K562 (cell line): ENCODE measurements around the gene ABCG1. TPM values are rescaled to one million over a fixed set of nuclear protein-coding genes. Genes with fewer than 3 reads are reported as not detected.

Experiments
- ATAC-seq: fragments of 200-7000 bp; cut with Tn5 transposase; 3 replicates; pipeline ENCODE4 v1.9.1; 2020; ENCODE audit warnings: moderate library complexity
- BruUV-seq: library from RNA; stranded (reverse); fragments of 400-500 nt; replicated peaks from 2 replicates; lab custom pipeline; 2021; lab: Mats Ljungman, UMichigan
- CTCF ChIA-PET: fragments of 300-600 bp; formaldehyde crosslinking; extraction: SDS; loops from one replicate; lab custom pipeline; 2021; ENCODE audit warnings: low intra/inter-chr PET ratio; lab: Yijun Ruan, JAX
- POLR2A ChIA-PET: fragments of 300-600, 350-650 bp; sonication (Branson Sonifier 250); formaldehyde crosslinking; extraction: SDS; loops from one replicate; lab custom pipeline; 2021; ENCODE audit warnings: antibody characterized with exemption, inconsistent platforms; lab: Yijun Ruan, JAX
- DNase-seq, 4 experiments: peaks; one replicate each; pipeline versions ENCODE4 v3.0.0 to v3.0.0-alpha.2; 2011 to 2018; ENCODE audit warnings: low spot score in 3 of 4, mixed read lengths in 3 of 4; ENCODE audit errors: extremely low read depth in 1 of 4
- FAIRE-seq: peaks from 2 replicates; lab custom pipeline; 2011; peaks lifted over from hg19 to GRCh38; lab: Jason Lieb, UNC
- H2AFZ ChIP-seq: 2 replicates; pipeline ENCODE4 v1.6.0; 2011; ENCODE audit warnings: low read depth, low read length, control low read depth, inconsistent platforms
- H3K27ac ChIP-seq: fragments of 200-600 bp; 3 replicates; pipeline ENCODE4 v1.8.0; 2011; ENCODE audit warnings: low read depth, mild to moderate bottlenecking, control low read depth, inconsistent platforms, low read length, moderate library complexity, mixed read lengths; ENCODE audit errors: extremely low read depth
- H3K27me3 ChIP-seq, 2 experiments: fragments of 300-600 bp in 1 of 2; 2 replicates in 1 of 2; 3 replicates in 1 of 2; pipeline versions ENCODE4 v1.6.0 to v1.8.0; 2011; ENCODE audit warnings: inconsistent platforms in 2 of 2, low read length in 2 of 2, mild to moderate bottlenecking in 1 of 2, mixed read lengths in 1 of 2, moderate library complexity in 1 of 2; ENCODE audit not compliant: control insufficient read depth in 2 of 2, insufficient read depth in 2 of 2
- H3K36me3 ChIP-seq: fragments of 300-600 bp; 3 replicates; pipeline ENCODE4 v1.8.0; 2011; ENCODE audit warnings: mild to moderate bottlenecking, low read length, inconsistent platforms; ENCODE audit not compliant: control insufficient read depth, insufficient read depth
- H3K4me1 ChIP-seq, 2 experiments: fragments of 200-600 bp in 1 of 2; replicated peaks in 1 of 2; 2 replicates in 1 of 2; 3 replicates in 1 of 2; pipeline versions ENCODE4 v1.5.1 to v1.8.0; 2011; ENCODE audit warnings: inconsistent platforms in 2 of 2, low read length in 2 of 2, mild to moderate bottlenecking in 1 of 2, mixed read lengths in 1 of 2, moderate library complexity in 1 of 2; ENCODE audit not compliant: control insufficient read depth in 2 of 2, insufficient read depth in 2 of 2
- H3K4me2 ChIP-seq: 2 replicates; pipeline ENCODE4 v1.6.1; 2011; ENCODE audit warnings: low read length, control low read depth, inconsistent platforms, mixed read lengths; ENCODE audit not compliant: insufficient read depth
- H3K4me3 ChIP-seq: fragments of 200-600 bp; sonication (generic), shearing (Covaris generic); 2 replicates; pipeline ENCODE4 v1.5.1; 2016; ENCODE audit warnings: control low read depth, inconsistent platforms
- H3K79me2 ChIP-seq: fragments of 200-600 bp; 3 replicates; pipeline ENCODE4 v1.8.0; 2011; ENCODE audit warnings: low read length, inconsistent platforms; ENCODE audit not compliant: control insufficient read depth, insufficient read depth
- H3K9ac ChIP-seq, 2 experiments: 2 replicates each; pipeline versions ENCODE4 v1.6.0 to v1.6.1; 2011; ENCODE audit warnings: low read depth in 2 of 2, low read length in 2 of 2, control low read depth in 1 of 2, inconsistent platforms in 1 of 2, mild to moderate bottlenecking in 1 of 2, mixed read lengths in 1 of 2; ENCODE audit not compliant: insufficient read depth in 1 of 2
- H3K9me1 ChIP-seq: one replicate; pipeline ENCODE4 v1.6.0; 2011; ENCODE audit warnings: inconsistent platforms, mild to moderate bottlenecking, low read length, moderate library complexity; ENCODE audit not compliant: control insufficient read depth, insufficient read depth
- H3K9me3 ChIP-seq: replicated peaks from 2 replicates; pipeline ENCODE4 v1.5.1; 2011; ENCODE audit warnings: low read depth, low read length, inconsistent platforms; ENCODE audit not compliant: control insufficient read depth, insufficient read depth
- H4K20me1 ChIP-seq: replicated peaks from 2 replicates; pipeline ENCODE4 v1.6.1; 2011; ENCODE audit warnings: low read length, inconsistent platforms, mixed read lengths; ENCODE audit not compliant: control insufficient read depth, insufficient read depth
- ARID4B ChIP-seq: sonication (generic); formaldehyde crosslinking; IDR thresholded peaks from 2 replicates; pipeline ENCODE4 v1.8.0; 2022; ENCODE audit warnings: mild to moderate bottlenecking, missing genetic modification reagents
- CBX8 ChIP-seq: fragments of 200-600 bp; sonication (generic); IDR thresholded peaks from 2 replicates; pipeline ENCODE4 v1.6.1; 2012; ENCODE audit warnings: borderline replicate concordance, mixed run types, low read depth, mild to moderate bottlenecking, moderate library complexity, mixed read lengths, low read length, control low read depth, inconsistent platforms; ENCODE audit not compliant: poor library complexity, severe bottlenecking; ENCODE audit errors: extremely low read depth
- CREM ChIP-seq: IDR thresholded peaks from 2 replicates; pipeline ENCODE4 v1.6.1; 2014; ENCODE audit warnings: antibody characterized with exemption, low read depth
- ETV1 ChIP-seq: fragments of 450-650 bp; conservative IDR thresholded peaks from 2 replicates; pipeline ENCODE4 v1.6.1; 2016; ENCODE audit warnings: missing genetic modification characterization, control low read depth, low read depth, missing compliant biosample characterization
- GATA2 ChIP-seq: sonication (generic); formaldehyde crosslinking; IDR thresholded peaks from 2 replicates; pipeline ENCODE4 v1.4.0; 2020; ENCODE audit warnings: mild to moderate bottlenecking, missing genetic modification reagents
- NFE2 ChIP-seq: IDR thresholded peaks from 2 replicates; pipeline ENCODE4 v1.6.1; 2014; ENCODE audit warnings: antibody characterized with exemption, low read depth
- STAT6 ChIP-seq: sonication (generic); formaldehyde crosslinking; IDR thresholded peaks from 2 replicates; pipeline ENCODE4 v1.8.1; 2023; ENCODE audit warnings: mild to moderate bottlenecking, missing genetic modification reagents
- TAF7 ChIP-seq: fragments of 450-650 bp; IDR thresholded peaks from 2 replicates; pipeline ENCODE4 v1.6.1; 2016; ENCODE audit warnings: missing genetic modification characterization, missing compliant biosample characterization
- ZBTB9 ChIP-seq: fragments of 450-650 bp; formaldehyde crosslinking; IDR thresholded peaks from 2 replicates; pipeline ENCODE4 v1.4.0; 2020; ENCODE audit warnings: mild to moderate bottlenecking, moderate library complexity
- ZNF146 ChIP-seq: IDR thresholded peaks from one replicate; pipeline ENCODE4 v1.6.1; 2018; ENCODE audit warnings: missing compliant biosample characterization; ENCODE audit not compliant: unreplicated experiment
- ZNF3 ChIP-seq: fragments of 250-450 bp; sonication (Bioruptor Pico); IDR thresholded peaks from 2 replicates; pipeline ENCODE4 v1.5.0; 2021; ENCODE audit warnings: mild to moderate bottlenecking, moderate library complexity
- WGBS: fragments of 100-300 bp; shearing (Covaris generic); methylation state at CpG from one replicate; pipeline ENCODE4 v1.1.6; 2016; ENCODE audit warnings: low coverage, mixed read lengths; ENCODE audit not compliant: insufficient coverage; ENCODE audit errors: missing lambda C conversion rate; 5-methylcytosine and 5-hydroxymethylcytosine counted together
- in situ Hi-C: fragments of 300-500 bp; cut with MboI; formaldehyde crosslinking; loops from 4 replicates; pipeline ENCODE4 v1.15.0; 2018; ENCODE audit warnings: inconsistent platforms, mixed read lengths
- intact Hi-C: fragments of 100-400 bp; cut with micrococcal nuclease; formaldehyde crosslinking; loops from 2 replicates; pipeline ENCODE4 v1.14.2; 2022
- polyA plus RNA-seq, 8 experiments: library from polyadenylated mRNA; depleted of rRNA in 4 of 8; stranded (reverse) in 5 of 8; unstranded in 3 of 8; fragments of >200 nt; fragmentation: Nextera tagmentation in 2 of 8; fragmentation: Illumina TruSeq in 1 of 8; extraction: Ambion mirVana in 2 of 8; extraction: Trizol in 1 of 8; gene quantifications; 2 replicates each; pipeline versions ENCODE4 v1.2.1 to v1.2.3, GENCODE V29; 2011 to 2014; ENCODE audit warnings: inconsistent platforms in 1 of 8, missing spikeins in 1 of 8
- total RNA-seq, 7 experiments: library from RNA; depleted of rRNA in 6 of 7; stranded (reverse); fragments of >200 nt in 6 of 7; fragmentation: Illumina TruSeq in 2 of 7; extraction: Trizol in 2 of 7; gene quantifications; 2 replicates each; pipeline versions ENCODE4 v1.2.1 to v1.2.3, GENCODE V29; 2011 to 2021; ENCODE audit warnings: low replicate concordance in 1 of 7

The ABCG1 gene
- total and polyA plus RNA-seq, 9 of the 15 experiments (the other 6 are each of a cell fraction or from before 2014, with no cell fraction given) = 0.04 to 0.09 TPM; not detected in 7

GRCh38 chr21:42309753-42310213 is 90.8 kb downstream of the ABCG1 start (continued):
- TF ChIP-seq GATA2 (CRISPR knock-in tag) (peak; percentile 76), CREM (peak; percentile 45; the same call in 1 of the 2 replicates)

GRCh38 chr21:42310411-42311001 is 91.6 kb downstream of the ABCG1 start:
- peaks cover 42 to 93% of the 10 kb centered on the region in 2 experiments for H3K27me3 ChIP-seq
- H3K4me2 ChIP-seq = no peak overlapping the region
- 3% methylated on average over 11 of the region's 12 CpGs for WGBS
- H3K27ac ChIP-seq = no peak overlapping the region
- H3K4me3 ChIP-seq = no peak overlapping the region
- no peaks in the 10 kb centered on the region for H3K36me3 ChIP-seq
- ChIA-PET CTCF (interaction anchor here (0.6 to 2.5 kb wide), 4 partner anchors 12 to 1028 kb away, joined by 3 to 33 read pairs (median 4); no protein-coding TSS in a partner anchor), POLR2A (interaction anchor here (0.5 to 0.7 kb wide), 3 partner anchors 9 to 34 kb away, joined by 3 read pairs; no protein-coding TSS in a partner anchor)
- ATAC-seq (no peak), FAIRE-seq (no peak), DNase-seq (no peak)
- H3K9ac ChIP-seq = no peak overlapping the region
- intact Hi-C loops (no loop called here), in situ Hi-C loops (loop anchor here (10.0 kb wide), 1 partner anchor 134 kb away; no protein-coding TSS in a partner anchor)
- no peaks in the 10 kb centered on the region for H3K9me1 ChIP-seq
- no peaks in the 10 kb centered on the region for H3K79me2 ChIP-seq
- H4K20me1 ChIP-seq = peaks cover 26% of the 10 kb centered on the region
- no peak overlapping the region for H2AFZ ChIP-seq
- H3K9me3 ChIP-seq = no peaks in the 10 kb centered on the region
- H3K4me1 ChIP-seq = peaks cover 0 to 13% of the 10 kb centered on the region in 2 experiments; a peak in 2 of 5 replicates
- no TSS peak for BruUV-seq
- no peak for TF ChIP-seq ARID4B (CRISPR knock-in tag)
- TF ChIP-seq ETV1 = no peak
- TF ChIP-seq ZNF146 (CRISPR knock-in tag) = no peak
- TF ChIP-seq ZNF3 (CRISPR knock-in tag) = no peak
- no peak for TF ChIP-seq STAT6
- TF ChIP-seq NFE2 = no peak
- TF ChIP-seq ZBTB9 = no peak
- no peak for TF ChIP-seq TAF7 (tag)
- TF ChIP-seq CBX8 = no peak
